Myocyte (in vitro differentiated cells): Measurements from ENCODE around the gene DAPK1. TPM values are rescaled to one million over a fixed set of nuclear protein-coding genes. Genes with fewer than 3 reads are reported as not detected.

Experiments used
- DNase-seq: peaks from one replicate; pipeline ENCODE4 v3.0.0-alpha.2; 2012; ENCODE audit warnings: low read depth
- total RNA-seq: library from RNA; depleted of rRNA; stranded (reverse); fragments of >200 nt; gene quantifications from 2 replicates; pipeline ENCODE4 v1.2.3, GENCODE V29; 2014

The DAPK1 gene
- total RNA-seq, 1 donor from 2014 or later: 68.3 TPM

DNA sequence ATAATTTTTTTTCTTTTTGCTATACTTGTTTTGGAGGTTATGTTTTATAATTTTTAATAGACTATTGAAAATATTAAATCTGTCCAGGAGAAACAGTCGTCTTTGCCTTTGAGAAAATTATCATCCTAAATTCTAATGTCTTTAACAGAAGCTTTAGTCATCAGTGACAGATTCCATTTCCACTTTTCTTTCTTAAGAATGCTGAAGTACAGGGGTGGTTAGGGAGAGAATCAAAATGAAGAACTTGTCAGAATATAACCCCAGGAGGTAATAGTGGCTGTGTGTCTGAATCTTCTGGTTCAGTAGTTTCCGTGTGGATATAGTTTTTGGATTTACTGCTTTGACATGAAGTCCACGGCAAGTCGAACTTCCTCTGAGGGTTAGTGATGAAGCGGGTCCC is 111.8 kb downstream of the DAPK1 start:
- no peak for DNase-seq

DNA sequence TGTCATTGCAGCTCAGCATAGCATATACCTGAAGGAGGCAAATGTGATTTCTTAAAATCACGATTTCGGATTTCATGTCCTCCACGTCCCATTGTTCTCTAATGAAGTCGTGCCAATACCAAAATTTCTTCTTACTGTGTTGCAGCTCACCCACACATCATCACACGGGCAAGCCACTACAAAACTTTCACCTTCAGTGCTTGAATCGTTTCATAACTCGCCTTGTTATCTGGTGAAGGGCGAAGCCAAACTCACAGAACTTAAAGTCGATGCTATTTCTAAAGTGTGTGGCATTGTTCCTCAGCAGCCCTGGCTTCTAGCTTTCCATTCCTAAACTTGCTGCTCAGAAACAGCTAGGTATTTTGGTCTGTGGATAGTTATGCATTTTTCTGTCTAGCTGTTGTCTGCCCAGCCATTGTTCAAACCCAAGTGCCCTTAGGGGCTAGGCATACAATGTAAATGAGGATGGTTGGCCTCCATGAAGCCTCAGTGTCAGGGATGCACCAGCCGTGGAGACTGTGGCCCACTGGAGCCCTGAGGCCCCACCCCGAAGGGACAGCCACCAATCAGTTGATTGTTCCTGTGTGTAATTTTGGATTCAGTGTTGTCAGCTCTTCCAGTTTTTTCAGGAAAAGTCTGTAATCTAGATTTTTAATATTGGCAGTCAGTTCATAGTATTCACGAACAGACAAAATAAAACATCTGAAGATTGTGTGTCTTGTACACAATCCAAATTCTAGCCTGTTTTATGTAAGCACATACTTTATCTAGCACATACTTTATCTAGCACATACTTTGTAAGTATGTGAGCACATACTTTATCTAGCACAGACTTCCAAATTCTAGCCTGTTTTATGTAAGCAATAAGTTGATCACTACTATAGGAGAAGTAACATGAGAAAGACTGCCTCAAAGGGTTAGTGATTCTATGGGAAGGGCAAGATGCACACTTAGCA is 112.8 kb downstream of the DAPK1 start:
- DNase-seq: no peak

DNA sequence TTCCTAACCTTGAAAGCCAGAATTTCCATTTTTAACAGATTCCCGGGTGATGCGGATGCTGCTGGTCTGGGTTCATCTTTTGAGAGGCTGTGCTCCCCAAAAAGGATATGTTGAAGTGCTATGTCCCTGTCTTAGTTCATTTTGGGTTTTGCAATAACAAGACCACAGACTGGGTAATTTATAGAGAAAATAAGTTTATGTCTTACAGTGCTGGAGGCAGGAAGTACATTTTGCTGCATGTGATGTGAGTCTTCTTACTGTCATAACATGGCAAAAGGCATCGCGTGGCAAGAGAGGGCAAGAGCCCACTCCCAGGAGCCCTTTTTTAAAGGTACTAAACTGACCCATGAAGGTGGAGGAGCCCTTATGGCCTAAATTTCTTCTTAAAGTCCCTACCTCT is 114.1 kb downstream of the DAPK1 start:
- no peak for DNase-seq

DNA sequence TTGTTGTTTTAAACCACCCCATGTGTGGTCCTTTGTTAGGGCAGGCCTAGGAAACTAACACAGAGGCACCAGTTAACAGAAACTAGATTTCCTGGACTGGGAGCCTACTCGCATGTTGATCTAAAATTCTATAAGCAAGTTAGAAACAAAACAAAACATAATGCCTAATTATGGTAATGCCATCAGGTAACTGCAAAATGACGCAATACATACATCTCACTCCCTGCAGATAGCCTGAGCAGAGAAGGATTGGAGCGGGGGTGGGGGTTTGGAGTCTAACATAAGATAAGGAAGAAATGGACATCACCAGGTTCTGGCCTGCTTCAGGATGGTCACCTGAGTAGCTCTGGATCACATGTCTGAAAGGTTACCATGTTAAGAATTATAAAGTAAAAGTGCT is 114.9 kb downstream of the DAPK1 start:
- DNase-seq: no peak

- no peak for DNase-seq
These were observed 115.8 kb downstream of the DAPK1 start for GRCh38 chr9:87613265-87614111.

DNA sequence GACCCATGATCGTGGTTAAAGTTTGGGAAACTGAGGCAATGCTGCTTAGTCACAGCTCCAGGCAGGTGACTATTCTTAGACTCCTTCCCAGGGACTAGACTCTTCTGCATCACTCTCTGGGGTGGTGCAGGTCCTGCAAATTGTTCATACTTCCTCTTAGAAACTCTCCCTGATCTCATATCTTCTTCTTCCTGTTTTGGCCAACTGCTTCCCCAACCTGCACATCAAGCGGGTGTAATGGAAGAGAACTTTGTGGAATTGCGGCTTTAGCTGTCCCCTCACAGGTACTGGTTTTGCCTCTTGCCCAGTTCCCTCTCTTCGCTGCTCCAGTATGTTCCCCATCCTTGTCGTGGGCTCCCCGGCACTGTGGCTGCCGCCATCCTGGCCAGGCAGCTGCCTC is 116.7 kb downstream of the DAPK1 start:
- DNase-seq: no peak

- DNase-seq: no peak
These were observed 117.5 kb downstream of the DAPK1 start for GRCh38 chr9:87615136-87615535.

DNA sequence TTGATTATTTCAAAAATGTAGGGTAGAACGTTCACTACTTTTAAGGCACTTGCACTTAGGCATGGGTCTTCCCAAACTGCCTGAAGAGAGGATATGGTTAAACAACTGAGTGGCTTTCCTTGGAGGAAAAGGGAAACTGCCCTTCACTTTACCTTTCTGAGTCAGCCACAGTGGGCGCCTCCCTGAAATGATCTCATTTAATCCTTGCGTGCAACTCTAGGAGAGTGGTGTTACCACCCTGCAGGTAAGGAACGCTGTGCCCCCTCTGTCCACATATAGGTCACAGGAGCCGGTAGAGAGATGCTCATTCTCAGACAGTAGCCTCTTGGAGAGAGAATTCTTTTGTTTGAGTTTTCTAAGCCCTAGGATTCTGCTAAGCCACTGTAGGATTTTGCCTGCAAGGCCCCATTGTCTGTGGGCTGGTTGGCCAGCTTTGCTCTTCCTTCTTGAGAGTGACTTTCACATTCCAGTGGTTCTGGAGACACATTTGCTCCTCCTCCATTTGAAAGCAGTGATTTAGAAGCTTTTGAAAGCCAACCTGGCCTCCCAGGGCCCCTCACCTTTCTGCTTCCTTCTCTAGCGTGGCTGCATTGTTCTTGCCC is 118.0 kb downstream of the DAPK1 start:
- DNase-seq: no peak

- no peak for DNase-seq
These were observed 120.6 kb downstream of the DAPK1 start for GRCh38 chr9:87618226-87618625.

- no peak for DNase-seq
These were observed 121.3 kb downstream of the DAPK1 start for GRCh38 chr9:87618931-87619330.

DNA sequence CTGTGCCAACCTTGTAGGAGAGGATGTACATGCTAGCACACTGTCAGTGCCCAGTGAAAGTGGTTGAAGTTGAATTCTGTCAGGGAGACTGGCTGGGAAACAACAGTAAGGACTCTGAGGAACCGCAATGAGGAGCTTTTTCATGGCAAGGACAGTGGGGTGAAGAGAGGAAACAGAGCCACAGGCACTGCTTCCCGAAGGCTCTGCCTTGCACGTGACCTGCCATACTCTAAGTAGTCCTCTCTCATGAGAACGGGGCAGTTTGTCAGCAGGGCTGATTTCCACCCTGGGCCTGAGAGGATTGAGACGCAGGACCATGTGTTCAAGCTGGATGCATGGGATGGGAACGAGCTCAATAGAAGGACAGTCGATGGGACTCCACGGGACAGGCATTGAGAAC is 121.7 kb downstream of the DAPK1 start:
- no peak for DNase-seq

- no peak for DNase-seq
These were observed 123.2 kb downstream of the DAPK1 start for GRCh38 chr9:87620731-87621322.

- DNase-seq: no peak
These were observed 124.4 kb downstream of the DAPK1 start for GRCh38 chr9:87622098-87622497.

DNA sequence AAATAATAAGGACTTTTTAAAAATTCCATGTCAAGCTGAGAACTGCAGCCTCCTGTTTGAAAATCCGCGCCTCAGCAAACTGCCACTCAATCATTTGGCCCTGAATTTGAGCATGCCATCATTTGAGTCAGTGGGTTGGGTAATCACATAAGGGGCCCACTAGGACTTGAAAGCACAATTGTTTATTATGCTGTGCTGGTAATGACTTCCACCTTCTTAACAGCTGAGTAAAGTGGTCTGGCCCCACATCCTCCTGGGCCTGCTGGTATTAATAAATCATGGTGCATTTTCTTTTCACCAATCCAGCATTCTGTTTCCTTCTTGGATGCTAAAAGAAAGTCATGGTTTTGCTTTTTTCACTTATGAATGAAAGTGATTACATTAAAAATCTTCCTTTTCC is 125.3 kb downstream of the DAPK1 start:
- DNase-seq: no peak

GRCh38 chr9:87628346-87628745 is 130.7 kb downstream of the DAPK1 start:
- no peak for DNase-seq

DNA sequence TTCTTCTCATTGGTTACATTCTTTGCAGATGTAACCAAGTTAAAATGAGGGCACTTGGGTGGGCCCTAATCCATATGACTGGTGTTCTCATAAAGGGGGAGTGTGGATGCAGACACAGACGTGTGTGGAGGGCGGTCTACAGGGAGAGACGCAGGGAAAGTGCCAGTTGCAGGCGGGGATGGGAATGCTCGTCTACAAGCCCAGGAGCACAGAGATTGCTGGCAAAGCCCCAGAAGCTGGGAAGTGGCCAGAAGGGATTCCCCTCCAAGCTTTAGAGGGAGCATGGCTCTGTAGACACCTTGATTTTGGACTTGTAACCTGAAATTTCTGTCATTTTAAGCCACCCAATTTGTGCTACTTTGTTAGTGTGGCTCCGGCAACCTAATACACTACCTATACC is 131.4 kb downstream of the DAPK1 start:
- DNase-seq: no peak

DNA sequence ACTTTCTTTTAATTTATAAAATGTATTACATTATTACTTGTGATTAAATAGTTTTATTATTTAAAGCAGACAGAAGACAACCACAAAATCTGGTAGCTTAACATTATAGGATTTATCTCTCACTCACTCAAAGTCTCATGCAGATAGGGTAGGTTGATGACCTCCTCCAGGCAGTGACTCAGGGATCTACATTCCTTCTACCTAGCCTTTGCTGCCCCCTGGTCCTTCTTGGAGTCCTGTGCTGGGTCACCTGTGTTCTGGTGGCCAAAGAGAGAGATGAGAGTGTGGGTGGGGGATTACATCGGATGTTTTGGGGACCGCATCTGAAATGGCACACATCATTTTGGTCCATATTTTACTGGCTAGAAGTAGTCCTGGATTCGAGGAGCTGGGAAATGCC is 132.6 kb downstream of the DAPK1 start:
- DNase-seq: no peak

GRCh38 chr9:87630846-87631245 is 133.2 kb downstream of the DAPK1 start:
- no peak for DNase-seq

DNA sequence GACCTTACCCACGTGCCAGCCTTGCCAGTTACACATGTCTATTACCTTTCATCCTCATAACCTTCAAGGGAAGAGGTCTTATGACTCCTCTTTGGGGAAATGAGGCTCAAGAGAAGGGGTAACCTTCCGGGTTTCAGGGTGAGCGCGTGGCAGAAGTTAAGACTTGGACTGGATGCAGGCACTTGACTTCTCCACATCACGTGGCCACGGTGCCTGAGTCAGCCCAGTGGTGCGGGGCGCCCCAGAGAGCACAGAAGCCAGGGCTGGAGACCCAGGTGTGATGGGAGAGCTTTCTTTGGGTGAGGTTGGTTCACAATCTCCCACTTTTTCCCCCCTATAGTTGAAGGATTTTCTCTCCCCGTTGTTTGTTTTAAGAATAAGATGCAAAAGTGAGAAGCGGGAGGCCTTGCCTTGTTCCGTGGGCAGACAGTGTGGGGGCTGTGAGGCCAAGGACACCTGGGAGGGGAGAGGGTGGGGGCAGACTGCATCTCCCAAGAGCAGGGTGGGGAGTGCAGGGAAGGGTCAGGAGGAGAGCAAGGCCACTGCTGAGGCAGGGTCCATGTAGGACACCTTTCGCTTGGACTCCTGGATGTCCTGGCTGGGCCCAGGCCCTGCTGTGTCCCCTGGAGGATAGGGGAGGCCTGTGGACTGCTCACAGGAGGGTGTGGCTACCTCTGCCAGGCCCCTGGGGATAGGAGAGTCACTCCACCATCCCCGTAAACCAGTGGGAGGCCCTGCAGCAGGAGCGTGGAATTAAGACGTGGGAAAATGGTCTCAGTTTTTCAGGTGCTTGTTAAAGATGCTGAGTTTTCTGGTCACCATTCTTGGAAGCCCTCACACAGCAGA is 138.2 kb downstream of the DAPK1 start:
- no peak for DNase-seq

DNA sequence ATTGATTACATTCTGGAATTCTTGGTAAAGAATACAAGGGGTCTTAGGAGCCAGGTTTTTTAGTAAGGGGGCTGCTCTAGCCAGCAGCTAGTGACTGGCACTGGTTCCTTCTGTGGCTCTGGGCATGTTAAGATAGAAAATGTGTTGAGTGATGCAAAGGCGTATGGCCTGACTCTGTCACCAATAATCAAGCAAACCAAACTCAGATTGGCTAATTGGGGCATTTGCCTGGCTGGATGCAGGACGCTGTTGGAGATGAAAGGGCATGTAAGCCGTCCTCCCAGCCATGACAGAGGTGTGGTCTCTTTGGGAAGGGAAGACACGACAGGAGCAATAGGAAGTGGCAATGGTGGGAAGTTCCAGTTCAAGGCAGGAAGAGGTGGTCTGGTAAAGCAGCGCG is 140.6 kb downstream of the DAPK1 start:
- no peak for DNase-seq

DNA sequence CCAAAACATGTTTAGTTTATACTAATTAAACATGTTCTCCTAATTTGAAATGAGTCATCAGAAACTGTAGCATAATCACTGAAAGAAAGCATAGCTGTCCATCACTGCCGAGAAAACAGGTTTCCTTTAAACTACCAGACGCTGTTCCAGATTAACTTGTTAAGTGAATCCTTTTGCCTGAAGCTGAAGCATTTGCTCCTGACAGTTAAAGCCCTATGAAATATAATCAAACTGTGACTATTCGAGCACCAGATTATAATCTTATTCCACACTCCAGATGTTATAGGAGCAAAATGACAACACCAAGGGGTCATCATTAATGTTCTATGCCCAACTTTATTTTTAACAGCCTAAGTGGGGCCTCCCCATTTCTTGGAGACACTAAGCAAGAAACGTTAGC is 142.3 kb downstream of the DAPK1 start:
- no peak for DNase-seq
